ENCODE measurements around the gene GJB3.
A peak's percentile ranks its signal among the peaks of the same experiment; 100 is the strongest.
"Not testable (repeated sequence)": the region's sequence is repeated elsewhere in the genome, so short reads cannot be mapped to it uniquely, and the experiment has no call there.

GJB3 gene

GRCh38 chr1:34781071-34781843 lies at the start of gene GJB3:
Gene GJB3, plus strand, starts transcription at chr1:34781214. Its CDS starts 3,549 bp downstream, at chr1:34784763.
- no peak for DNase-seq (ENCODE audit: low read depth)

DNA sequence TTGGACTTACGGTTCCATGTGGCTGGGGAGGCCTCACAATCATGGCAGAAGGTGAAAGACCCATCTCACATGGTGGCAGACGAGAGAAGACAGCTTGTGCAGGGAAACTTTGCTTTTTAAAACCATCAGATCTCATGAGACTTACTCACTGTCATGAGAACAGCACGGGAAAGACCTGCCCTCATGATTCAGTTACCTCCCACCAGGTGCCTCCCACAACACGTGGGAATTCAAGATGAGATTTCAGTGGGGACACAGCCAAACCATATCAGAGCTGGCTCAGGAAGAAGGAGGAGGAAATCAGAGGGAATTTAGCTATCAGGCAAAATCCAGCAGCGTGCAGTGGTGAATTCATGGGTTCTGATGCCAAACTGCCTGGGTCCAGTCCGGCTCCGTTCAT lies 48.2 kb upstream of the GJB3 start:
- DNase-seq (ENCODE audit: low read depth), result not testable (repeated sequence)

GRCh38 chr1:34736692-34737091 lies 44.3 kb upstream of the GJB3 start:
- DNase-seq (ENCODE audit: low read depth), result no peak

- DNase-seq (ENCODE audit: low read depth), result not testable (repeated sequence)
Measured at GRCh38 chr1:34737236-34737635, 43.8 kb upstream of the GJB3 start.

GRCh38 chr1:34739613-34740012 lies 41.4 kb upstream of the GJB3 start:
- DNase-seq (ENCODE audit: low read depth), result no peak

DNA sequence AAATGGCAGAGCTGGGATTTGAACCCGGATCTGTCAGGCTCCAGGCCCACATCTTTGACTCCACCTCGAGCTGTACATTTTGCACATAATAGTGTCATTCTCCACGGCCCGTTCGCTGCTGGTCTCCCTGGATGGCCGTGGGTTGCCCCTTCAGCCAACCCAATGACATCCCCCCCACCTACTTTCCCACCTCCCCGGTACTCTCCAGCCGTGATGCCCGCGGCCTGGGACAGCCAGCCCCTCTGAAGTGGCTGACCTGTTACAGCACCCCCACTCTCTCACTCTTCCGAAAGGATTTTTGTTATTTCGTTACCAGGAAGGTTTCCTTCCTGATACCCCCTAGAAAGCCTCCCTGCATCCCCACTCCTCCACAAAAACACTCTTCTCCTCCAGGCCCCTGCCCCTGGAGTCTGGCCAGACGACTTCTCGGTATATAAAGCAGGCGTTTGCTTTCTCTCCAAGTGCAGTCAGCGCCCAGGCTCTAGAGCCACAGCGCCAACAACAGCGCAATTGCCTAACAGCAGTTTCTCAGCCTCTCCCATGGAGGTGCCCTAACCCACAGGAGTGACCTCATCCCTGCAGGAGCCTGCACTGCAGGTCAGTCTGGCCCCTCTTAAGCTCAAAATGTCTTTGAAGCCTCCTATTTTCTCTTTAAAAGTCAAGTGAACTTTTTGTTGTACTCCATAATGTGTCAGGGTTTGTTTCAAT lies 40.7 kb upstream of the GJB3 start:
- no peak for DNase-seq (ENCODE audit: low read depth)

DNA sequence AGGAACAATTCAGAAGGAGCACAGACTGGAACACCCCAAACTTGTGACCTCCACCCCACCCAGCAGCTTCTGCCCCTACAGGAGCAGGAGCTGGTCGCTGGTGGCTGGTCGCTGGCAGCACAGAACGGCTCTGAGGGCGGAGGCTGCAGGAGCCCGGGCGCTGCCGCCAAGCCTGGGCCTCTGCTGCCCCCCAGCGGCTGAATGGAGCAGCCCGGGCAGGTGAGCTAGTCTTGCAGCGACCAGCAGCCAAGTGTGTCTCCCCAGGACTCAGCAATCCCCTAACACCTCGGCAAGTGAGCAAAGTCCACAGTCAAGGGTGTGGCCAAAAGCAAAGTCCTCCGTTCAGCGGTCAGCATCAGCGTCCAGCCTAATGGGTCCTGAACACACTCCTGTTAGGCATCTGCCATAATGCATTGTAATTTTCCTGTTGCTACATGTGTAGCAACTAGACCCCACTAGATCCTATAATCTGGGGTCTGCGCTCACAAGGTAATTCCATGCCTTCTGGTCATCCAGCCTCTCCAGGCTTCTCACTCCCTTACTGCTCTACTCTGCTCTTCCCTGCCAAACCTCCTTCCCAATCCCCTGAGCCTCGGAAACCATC lies 38.2 kb upstream of the GJB3 start:
- DNase-seq (ENCODE audit: low read depth), result peak; percentile 49

DNA sequence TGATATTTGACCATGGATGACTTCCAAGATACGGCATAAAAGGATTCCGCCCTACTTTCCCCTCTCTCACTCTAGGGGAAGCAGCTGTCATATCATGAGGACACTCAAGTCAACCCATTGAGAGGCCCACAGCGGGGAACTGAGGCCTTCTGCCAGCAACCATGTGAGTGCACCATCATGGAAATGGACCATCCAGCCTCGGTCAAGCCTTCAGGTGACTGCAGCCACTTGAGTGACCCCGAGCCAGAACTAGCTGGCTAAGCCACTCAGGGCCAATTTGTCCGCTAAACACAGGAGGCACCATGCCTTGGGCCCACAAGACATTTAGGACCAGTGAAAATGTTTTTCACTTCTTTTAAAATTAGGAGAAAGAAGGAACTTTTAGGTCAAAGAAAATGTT lies 37.2 kb upstream of the GJB3 start:
- no peak for DNase-seq (ENCODE audit: low read depth)

DNA sequence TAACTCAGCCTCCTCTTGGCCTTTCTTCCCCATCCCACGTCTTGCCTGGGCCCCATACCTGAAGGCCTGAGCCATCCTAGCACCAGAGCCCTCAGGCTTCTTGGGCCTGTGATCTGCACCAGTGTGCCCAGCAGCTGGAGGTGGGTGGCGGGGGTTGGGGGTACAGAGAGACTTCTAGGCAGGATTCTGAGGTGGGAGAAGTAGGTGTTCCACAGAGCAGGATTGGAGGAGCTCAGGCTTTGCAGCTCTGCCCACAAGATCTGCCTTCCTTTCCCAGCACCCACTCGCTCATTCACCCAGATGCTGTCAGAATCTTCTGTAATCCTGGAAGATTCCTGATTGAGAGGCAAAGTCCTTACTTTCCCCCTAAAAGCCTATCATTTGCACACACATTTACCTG lies 36.2 kb upstream of the GJB3 start:
- DNase-seq (ENCODE audit: low read depth), result no peak

DNA sequence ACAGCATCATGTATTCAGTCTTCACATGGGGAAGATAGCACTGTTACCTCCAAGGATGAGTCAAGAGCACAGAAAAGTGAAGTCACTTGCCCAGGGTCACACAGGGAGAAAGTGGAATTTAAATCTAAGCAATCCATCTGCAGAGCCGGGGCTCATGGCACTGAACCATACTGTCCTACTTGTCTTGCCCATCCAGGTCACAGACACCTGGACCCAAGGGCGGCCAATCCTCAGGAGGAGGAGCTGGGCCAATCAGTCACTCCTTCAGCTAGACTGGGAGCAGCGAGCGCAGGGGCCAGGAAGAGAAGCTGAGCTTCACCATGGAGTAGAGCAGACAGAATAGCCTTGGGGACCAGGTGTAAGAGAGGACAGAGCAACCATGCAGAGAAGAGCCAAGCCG lies 35.3 kb upstream of the GJB3 start:
- DNase-seq (ENCODE audit: low read depth), result no peak

- DNase-seq (ENCODE audit: low read depth), result no peak
Measured at GRCh38 chr1:34746101-34746500, 34.9 kb upstream of the GJB3 start.

- no peak for DNase-seq (ENCODE audit: low read depth)
Measured at GRCh38 chr1:34746785-34747637, 34.0 kb upstream of the GJB3 start.

DNA sequence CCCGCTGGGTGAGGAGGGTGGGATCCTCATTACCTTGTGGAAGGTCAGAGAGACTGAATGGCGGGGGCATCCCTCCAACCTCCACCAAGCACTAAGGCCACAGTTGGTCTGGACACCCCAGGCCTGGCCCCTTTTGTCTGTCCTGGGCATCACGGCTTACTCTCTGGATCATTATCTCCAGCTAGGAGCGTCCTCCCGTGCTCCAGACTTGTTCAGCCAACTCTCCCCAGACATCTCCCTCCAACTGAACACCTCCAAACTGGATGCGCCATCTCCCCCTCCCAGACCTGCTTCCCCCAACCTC lies 33.4 kb upstream of the GJB3 start:
- DNase-seq (ENCODE audit: low read depth), result no peak

DNA sequence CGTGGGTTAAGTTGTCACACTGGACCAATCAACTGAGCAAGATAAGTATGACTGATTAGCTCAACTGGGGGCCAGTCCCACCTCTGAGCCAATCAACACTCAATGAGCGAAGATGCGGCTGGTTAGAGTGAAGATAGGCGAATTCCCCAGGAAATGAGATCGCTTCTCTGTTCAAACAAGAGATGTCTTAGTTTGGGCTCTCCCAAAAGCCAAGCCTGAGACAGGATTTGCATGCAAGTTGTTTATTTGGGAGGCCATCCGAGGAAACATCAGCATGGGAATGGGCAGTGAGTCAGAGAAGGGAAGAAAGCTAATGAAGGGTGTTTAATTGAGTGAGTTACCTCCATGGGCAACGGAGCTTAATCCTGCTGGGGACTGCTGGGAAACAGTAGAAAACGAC lies 31.0 kb upstream of the GJB3 start:
- no peak for DNase-seq (ENCODE audit: low read depth)

DNA sequence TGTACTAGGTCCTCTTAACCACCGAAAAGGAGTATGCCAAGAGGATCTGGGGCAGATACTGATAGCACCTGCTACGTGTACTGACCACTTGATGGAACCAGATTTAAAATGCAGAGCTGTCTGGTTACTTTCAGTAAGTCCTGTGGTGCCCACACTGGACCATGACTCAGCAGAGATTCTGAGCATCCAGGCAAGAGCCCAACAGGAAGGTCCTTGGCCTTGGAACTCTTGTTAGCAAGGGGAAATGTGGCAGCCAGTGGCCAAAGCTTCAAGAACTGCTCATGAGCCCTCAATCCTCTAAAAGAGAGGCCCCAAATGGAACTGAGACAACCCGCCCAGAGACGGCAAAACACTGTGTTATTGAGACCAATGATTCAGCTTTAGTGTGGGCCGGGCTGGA lies 30.4 kb upstream of the GJB3 start:
- no peak for DNase-seq (ENCODE audit: low read depth)

GRCh38 chr1:34753163-34753562 lies 27.9 kb upstream of the GJB3 start:
- no peak for DNase-seq (ENCODE audit: low read depth)

DNA sequence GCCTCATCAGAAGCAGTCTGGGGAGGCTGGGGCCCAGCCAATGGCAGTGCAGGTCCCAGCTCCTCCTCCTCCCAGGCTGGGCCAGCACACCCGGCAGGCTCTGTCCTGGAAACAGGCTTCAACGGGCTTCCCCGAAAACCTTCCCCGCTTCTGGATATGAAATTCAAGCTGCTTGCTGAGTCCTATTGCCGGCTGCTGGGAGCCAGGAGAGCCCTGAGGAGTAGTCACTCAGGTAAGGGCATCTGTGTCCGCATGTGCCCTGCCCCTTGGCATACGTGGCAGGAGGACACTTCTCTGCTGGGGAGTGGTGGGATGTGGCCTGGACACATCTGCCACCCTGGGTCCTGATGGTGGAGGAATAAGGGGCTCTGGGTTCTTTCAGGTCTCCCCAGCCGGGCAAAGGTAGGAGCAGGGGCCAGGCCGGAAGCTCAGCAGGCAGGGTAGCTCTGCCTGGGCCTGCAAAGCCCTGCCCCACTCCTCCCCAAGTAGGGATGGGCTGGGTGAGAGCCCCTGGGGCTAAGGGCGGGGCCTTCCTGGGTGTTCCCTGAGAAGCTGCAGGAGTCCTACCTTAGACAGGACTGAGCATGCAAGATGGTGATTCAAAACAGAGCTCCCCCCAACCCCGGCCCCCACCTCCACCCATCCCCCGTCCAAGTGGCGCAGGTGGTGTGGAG lies 25.9 kb upstream of the GJB3 start, which contains the start of gene GJB5:
GJB5 (plus strand) TSS at position 84 of the 674 bp plus-strand sequence. CDS start 2,284 bp downstream, outside the sequence.
- no peak for DNase-seq (ENCODE audit: low read depth)

DNA sequence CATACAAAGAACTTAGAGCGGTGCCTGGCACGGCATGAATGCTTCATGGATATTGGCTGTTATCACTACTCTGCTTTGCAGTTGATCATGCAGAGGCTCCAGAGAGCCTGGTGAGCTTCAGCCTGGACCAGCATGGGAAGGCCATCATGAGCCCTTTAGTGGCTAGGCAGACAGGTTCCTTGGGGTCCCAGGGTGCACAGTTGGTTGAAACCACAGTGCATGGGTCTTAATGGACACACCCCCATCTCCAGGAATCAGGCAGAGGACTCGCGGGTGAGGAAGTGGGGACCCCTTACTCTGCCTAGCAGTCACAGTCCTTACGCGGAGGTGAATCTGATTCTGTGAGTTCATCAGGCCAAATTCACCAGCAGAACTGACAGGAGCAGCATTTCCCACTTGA lies 25.1 kb upstream of the GJB3 start:
- no peak for DNase-seq (ENCODE audit: low read depth)

DNA sequence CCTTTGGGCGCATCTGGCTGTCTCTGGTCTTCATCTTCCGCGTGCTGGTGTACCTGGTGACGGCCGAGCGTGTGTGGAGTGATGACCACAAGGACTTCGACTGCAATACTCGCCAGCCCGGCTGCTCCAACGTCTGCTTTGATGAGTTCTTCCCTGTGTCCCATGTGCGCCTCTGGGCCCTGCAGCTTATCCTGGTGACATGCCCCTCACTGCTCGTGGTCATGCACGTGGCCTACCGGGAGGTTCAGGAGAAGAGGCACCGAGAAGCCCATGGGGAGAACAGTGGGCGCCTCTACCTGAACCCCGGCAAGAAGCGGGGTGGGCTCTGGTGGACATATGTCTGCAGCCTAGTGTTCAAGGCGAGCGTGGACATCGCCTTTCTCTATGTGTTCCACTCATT lies 23.6 kb upstream of the GJB3 start:
- DNase-seq (ENCODE audit: low read depth), result no peak

- no peak for DNase-seq (ENCODE audit: low read depth)
Measured at GRCh38 chr1:34758751-34759150, 22.3 kb upstream of the GJB3 start.

GRCh38 chr1:34759503-34760357 lies 21.3 kb upstream of the GJB3 start, which contains the start of gene GJB4:
Gene GJB4, plus strand, starts transcription at chr1:34759740. Its CDS starts 1,515 bp downstream, at chr1:34761255.
- no peak for DNase-seq (ENCODE audit: low read depth)
